HG02610 (cell line): ENCODE measurements around the gene ATAD3C.
"Not testable (repeated sequence)": the region's sequence is repeated elsewhere in the genome, so short reads cannot be mapped to it uniquely, and the experiment has no call there.

Experiments
- ATAC-seq: cut with Tn5 transposase; IDR thresholded peaks from one replicate; pipeline ENCODE4 v1.9.1; 2021; ENCODE audit warnings: mild to moderate bottlenecking, moderate library complexity; ENCODE audit not compliant: unreplicated experiment

Gene ATAD3C

DNA sequence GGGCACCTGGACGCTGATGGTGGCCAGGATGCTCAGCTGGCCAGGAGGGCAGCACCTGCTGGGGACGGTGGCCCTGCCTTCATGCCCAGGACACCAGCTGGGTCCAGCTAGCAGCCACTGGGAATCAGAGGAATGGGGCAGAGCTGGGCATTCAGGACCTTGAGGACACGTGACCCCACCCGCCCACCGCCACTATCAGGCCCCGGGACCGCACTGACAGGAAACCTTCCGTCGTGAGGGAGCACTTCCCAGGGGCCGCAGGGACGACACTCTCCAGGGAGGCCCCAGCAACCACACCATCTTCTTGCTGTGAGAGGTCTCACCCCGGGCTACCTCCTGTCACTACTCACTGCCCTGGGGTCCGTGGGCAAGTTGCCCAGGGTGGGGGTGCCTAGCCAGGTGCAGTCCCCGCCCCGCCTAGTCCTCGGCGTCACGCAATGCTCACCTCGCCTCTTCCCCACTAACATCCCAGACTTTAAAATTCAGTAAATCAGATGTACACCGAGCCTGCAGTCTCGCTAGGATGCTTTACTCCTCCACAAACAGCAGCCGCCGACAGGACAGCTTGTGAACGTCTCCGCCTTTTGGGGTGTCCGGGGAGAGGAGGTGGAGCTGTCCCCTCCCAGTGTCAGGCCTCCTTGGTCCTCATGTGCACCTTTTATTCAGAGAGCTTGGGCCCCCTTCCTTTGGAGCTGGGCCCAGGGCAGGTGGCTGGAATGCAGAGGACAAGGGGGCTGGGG is 9.1 kb upstream of the ATAD3C start:
- ATAC-seq, result no peak

- no peak for ATAC-seq
These were observed 8.2 kb upstream of the ATAD3C start for GRCh38 chr1:1441002-1441888.

GRCh38 chr1:1442069-1442770 is 7.3 kb upstream of the ATAD3C start:
- no peak for ATAC-seq

DNA sequence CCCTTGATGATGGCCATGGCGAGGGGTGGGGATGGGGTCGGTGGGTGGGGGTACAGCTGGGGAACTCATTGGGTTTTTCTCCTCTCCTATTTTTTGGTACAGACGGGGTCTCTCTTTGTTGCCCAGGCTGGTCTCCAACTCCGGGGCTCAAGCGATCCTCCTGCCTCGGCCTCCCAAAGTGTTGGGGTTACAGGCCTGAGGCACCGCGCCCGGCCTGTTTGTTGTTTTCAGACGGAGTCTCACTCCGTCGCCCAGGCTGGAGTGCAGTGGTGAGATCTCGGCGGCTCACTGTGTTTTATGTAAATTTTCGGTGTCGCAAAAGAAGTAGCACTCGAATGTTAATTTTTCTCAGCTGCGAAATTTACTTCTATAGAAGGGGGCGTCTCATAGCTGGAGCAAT is 2.9 kb upstream of the ATAD3C start:
- not testable (repeated sequence) for ATAC-seq

DNA sequence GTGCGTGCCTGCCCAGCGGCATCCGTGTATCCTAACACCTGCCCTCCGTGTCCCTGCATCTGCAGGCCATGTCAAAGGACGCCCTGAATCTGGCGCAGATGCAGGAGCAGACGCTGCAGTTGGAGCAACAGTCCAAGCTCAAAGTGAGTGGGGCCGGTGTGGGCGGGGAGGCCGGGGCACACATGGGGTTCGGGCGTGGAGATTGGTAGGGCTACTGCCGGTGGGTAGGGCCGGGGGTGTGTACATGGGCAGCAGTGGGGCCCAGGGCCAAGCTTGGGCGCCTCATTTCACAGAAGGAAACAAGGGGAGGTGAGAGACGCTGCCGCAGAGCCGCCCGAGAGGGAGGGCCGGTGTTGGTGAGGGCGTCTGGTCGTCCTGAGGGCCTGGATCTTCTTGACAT is 1.1 kb downstream of the ATAD3C start:
- ATAC-seq, result not testable (repeated sequence)

DNA sequence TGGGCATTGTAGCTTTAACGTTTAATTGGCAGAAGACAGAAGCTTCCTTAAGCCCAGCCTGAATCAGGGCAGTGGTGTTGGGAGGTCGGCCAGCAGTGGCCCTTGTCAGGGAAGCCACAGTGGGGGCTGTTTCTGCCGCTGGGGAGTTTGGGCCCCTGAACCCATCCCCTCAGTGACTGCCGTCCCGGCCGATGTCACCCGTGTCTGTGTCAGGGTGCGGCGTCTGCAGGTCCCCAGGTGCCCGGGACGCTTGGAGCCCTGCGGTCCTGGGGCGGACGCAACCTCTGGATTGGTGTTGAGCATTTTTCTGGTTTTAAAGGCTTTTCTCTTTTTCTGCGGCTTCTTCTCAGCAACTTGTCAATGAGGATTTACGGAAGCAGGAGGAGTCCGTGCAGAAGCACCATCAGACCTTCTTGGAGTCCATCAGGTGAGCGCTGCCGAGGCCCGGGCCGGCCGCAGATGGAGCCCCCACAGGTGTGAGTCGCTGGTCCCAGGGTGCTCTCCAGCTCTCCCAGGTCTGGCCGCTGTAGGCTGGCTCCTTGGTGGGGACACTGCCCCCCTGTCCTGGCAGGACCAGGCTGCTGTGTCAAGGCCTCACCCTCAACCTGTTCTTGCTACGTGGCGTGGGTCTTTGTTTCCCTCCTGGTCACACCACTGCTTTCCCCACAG is 2.3 kb downstream of the ATAD3C start:
- ATAC-seq, result no peak

DNA sequence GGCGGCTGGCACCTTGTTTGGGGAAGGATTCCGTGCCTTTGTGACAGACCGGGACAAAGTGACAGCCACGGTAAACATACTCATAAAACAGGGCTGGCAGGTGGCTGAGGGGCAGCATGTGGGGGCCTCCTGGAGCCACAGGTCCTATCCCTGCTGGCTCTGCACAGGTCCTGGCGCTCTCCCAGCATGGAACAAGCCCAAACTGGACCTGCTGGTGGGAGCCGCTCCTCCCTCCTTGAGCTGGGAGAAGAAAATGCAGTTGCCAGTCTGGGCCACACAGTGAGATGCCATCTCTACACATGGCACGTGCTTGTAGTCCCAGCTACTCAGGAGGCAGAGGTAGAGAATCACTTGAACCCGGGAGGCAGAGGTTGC is 2.9 kb downstream of the ATAD3C start:
- not testable (repeated sequence) for ATAC-seq

GRCh38 chr1:1452882-1453281 is 3.4 kb downstream of the ATAD3C start:
- no peak for ATAC-seq

DNA sequence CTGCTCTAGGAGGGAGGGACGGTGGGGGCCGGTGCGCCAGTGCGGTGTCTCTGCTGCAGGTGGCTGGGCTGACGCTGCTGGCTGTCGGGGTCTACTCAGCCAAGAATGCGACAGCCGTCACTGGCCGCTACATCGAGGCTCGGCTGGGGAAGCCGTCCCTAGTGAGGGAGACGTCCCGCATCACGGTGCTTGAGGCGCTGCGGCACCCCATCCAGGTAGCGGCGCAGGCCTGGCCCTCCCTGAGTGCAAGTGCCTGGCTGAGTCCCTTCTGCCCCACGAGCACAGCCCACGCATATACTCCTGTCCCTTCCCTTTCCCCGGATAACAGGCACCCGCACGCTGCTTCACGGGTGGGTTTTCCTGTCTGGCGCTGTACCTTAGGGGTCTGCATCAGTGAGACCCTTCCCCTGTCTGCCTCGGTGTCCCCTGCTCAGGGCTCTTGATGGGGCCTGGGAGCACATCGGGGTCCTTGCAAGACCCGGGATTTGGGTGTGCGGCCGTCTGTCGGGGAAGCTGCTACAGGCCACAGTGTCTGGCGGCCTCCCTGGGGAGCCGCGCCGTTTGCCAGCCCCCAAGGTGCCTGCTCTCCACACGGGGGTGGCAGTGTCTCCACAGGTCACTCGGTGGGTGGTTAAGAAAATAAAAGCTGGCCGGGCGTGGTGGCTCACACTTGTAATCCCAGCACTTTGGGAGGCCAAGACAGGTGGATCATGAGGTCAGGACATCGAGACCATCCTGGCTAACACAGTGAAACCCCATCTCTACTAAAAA is 5.0 kb downstream of the ATAD3C start:
- not testable (repeated sequence) for ATAC-seq

DNA sequence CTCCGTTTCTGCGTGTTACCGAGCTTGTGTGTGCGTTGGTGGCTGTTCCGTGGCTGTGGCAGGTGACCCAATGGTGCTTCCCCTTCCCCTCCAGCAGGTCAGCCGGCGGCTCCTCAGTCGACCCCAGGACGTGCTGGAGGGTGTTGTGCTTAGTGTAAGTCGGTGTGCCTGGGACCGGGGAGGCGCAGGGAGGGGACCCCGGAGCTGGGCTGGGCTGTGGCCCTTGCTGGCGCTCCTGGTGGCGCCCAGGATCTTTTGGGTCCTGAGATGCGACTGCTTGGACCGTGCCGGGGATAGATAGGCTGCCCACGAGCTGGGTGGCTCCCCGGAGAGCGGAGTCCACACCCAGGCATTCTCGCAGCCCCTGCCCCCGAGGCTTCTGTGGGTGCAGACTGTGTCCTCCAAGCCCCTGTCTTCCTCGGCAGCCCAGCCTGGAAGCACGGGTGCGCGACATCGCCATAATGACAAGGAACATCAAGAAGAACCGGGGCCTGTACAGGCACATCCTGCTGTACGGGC is 5.9 kb downstream of the ATAD3C start:
- ATAC-seq, result no peak

- ATAC-seq, result not testable (repeated sequence)
These were observed 6.4 kb downstream of the ATAD3C start for GRCh38 chr1:1455934-1456333.

DNA sequence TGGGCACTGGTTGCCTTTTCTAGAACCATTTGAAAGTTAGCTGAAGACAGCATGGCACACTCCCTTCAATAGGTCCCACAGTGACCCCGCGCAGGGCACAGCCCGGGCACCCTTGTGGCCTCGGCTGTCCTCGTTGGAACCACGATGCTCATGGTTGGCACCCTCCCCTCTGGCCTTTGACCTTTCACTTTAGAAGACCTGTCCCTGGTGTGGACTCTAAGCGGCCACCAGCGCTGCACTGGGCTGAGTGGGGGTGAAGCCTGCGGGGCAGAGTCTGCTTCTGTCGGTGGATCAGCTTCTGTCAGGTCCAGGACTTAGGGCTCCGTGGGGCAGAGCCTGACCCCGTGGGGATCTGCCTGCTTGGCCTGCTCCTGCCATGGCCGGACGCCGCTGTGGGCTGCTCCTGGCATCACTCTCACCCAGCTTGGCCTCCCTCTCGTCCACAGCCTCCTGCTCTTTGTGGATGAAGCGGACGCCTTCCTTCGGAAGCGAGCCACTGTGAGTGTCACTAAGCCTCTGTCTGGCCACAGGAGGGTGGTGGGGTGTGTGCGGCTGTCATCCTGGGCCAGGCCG is 7.3 kb downstream of the ATAD3C start:
- not testable (repeated sequence) for ATAC-seq

- ATAC-seq, result not testable (repeated sequence)
These were observed 9.7 kb downstream of the ATAD3C start for GRCh38 chr1:1459156-1459555.

- ATAC-seq, result not testable (repeated sequence)
These were observed 10.2 kb downstream of the ATAD3C start for GRCh38 chr1:1459711-1460110.

DNA sequence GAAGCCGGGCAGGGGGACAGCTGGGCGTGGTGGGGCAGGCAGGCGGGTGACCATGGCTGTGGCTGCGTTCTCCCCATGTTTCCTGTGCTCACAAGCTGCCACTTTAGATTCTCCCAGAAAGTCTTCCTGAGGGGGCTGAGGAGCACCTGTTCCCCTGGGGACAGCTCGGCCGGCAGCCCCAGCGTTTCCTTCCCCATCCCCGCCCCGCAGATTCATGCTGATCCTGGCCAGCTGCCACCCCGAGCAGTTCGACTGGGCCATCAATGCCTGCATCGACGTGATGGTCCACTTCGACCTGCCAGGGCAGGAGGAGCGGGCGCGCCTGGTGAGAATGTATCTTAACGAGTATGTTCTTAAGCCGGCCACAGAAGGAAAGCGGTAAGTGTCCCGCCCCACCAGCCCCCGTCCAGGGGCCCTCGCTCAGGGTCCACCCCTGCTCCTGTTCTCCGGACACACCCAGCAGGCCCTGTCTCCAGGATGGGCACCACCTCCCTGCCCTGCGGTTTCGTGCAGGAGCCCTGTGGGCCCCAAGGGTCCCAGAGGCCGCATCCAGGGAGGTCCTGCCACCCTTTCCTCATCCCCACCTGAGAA is 11.1 kb downstream of the ATAD3C start:
- ATAC-seq, result no peak

- no peak for ATAC-seq
These were observed 12.3 kb downstream of the ATAD3C start for GRCh38 chr1:1461721-1462317.

DNA sequence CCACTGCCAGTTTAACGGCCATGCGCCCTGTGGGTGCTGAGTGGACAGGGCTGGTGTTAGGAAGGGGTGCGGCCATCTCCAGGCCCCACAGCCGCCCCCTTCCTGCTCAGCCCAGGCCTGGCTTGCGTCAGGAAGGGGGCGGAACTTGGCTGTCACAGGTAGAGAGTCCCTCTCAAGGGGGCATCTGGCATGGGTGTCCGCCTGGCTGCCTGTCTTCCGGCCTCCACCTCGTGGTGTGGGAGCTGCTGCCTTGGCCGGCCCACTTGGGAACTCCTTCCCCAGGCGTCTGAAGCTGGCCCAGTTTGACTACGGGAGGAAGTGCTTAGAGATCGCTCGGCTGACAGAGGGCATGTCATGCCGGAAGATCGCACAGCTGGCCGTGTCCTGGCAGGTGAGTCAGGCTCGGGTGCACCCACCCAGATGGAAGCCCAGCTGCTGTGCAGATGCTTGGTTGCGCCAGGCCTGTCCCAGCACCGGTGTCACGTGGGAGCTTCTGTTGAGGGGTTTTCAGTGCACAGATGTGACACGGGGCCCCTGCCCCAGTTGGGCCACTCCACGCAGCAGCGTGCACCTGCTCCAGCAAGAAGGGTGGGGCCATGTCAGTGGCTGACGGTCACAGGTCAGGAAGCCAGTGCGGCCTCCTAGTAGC is 13.0 kb downstream of the ATAD3C start:
- no peak for ATAC-seq

DNA sequence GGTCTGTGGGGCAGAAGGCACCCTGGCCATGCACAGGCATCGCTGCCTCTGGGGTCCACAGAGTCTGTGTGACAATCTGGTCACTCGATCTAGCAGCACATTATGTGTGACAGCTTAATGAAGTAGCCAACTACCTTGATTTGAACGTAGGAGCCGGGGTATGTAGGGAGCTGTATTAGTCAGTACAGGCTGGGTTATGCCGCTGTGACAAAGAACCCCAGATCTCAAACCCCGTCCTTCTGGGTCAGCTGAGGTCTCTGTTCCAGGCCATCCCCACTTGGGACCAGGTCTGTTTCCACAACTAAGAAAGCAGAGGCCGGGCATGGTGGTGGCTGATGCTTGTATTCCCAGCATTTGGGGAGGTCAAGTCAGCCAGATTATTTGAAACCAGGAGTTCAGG is 13.8 kb downstream of the ATAD3C start:
- ATAC-seq, result no peak
